Measurements from ENCODE around the gene TMEM252.

Gene TMEM252

DNA sequence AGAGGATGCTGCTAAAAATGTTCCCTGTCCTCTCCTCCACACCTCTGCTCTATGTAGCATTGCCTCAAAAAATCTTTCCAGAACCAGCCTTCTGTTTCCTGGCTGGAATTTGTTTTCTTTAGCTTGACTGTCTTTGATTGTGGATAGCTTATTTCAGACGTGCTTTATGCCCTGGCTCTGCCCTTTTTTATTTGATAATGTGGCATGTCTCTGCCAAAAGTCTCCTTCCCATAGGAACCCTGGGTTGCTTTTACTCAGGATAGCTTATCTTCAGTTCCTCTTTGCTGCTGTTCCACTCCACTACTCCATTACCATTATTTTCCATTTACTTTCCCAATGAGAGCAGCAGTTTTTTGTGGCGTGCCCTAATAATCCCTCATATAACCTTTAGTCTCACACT lies 885 bp upstream of the TMEM252 start:
- no peak for DNase-seq

DNA sequence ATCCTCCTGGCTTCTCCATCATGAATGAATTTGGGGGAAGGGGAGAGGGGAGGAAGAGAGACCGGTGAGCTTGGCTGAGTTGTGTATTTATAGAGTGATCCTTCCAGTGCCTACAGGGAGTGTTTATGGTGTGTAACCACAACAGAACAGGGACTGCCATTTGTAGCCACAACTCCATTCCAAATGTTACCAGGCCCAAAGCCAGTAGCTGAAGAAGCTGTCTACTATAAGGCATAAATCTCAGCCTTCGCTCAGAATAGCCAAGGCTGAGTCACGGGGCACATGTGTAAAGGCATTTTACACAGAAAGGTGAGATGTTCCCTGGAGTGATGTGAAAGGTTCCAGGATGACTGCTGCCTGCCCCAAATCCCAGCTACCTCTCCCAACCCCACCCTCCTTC lies 2.5 kb downstream of the TMEM252 start:
- no peak for DNase-seq

DNA sequence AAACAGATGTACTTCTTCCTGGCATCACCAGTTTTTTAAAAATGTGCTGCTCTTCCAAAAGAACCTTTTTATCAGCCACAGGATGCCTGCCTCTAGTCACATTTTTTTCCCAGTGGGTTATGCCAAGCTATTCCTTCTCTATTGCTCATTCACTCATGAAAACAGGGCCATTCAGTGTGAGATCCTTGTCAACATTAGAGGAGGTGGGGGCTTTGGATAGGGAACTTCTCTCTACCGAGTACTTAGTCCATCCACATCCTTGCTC lies 3.1 kb downstream of the TMEM252 start:
- no peak for DNase-seq

DNA sequence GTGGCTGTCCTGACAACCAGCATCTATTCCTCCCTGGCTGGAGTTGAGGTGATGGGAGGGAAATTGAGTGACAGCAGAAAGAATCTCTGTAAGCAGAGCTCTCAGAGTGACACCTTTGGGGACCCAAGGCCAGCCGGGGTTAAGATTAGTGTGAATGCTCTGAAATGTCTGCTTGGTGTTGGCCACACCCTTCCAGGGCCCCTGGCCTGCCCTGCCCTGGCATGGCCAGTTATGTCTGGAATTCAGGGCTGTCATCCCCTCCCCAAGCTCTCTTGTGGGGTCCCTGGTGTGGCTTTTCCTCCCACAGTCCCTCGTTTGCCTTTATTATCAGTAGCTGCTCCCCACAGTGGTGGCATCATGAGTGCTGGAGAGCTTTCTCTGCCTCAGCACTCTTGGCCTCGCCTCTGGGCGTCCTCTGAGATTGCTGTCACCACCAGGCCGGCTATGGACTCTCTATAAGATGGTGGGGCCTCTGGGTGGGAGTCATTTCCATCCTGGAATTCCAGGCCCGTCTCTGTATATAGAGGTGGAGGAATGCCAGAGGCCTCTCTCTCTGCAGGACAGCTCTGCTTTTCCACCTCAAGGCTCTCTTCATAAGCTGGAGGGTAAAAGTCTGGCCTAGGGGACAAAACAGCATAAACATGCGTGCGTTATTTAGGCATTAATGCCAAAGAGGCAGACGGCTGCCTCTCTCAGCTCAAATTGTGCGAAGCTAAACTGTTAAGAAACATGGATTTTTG lies 3.6 kb downstream of the TMEM252 start:
- no peak for DNase-seq

DNA sequence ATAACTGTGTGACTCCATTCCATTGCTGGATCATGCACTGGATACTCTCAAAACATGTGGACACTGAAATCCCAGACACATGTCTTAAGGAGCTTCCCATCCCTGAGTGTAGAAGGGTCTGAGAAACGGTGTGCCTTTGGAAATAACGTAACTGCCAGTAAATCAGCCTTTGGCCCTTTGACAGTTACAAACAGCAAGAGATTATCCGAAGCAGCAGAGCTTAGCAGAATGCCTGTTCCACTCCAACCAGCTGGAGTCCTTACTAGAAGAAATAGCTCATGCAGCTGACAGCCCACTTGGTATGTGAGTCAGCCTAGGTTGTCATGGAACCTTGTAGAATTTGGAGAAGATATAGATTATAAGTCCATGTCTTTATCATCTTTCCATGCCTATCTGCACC lies 7.0 kb downstream of the TMEM252 start:
- no peak for DNase-seq

DNA sequence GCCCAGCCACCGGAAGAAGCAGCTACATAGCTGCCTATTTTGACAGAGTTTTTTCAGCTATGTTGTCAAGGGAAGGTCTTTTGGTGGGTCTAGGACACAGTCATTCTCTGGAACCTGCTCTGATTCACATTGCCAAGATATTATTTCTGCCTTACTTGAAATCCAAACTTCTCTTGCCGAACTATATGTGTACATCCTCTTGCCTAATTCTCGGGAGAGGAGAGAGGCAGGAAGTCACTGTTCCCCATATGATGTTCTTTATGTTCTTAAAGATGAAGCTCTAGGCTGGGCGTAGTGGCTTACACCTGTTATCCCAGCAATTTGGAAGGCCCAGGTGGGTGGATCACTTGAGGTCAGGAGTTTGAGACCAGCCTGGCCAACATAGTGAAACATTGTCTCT lies 8.6 kb downstream of the TMEM252 start:
- no peak for DNase-seq

DNA sequence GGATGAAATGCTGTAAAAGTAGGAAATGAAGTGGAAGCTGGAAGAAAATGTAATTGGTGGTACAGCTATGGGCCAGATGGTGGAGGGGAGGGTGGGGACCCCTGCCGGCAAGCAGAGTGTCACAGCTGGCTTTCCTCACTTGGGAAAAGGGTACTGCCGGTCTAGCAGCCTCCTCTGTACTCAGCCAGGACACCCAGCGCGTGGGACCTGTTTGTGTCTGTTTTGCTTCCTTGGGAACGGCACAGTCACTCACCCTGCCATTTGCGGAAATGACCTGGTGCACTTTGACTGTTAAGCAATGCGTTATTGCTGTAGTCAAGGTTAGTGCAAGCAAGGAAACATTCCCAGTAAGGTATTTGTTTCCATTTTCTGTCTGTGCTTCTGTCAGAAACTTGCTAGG lies 10.1 kb downstream of the TMEM252 start:
- DNase-seq: no peak

DNA sequence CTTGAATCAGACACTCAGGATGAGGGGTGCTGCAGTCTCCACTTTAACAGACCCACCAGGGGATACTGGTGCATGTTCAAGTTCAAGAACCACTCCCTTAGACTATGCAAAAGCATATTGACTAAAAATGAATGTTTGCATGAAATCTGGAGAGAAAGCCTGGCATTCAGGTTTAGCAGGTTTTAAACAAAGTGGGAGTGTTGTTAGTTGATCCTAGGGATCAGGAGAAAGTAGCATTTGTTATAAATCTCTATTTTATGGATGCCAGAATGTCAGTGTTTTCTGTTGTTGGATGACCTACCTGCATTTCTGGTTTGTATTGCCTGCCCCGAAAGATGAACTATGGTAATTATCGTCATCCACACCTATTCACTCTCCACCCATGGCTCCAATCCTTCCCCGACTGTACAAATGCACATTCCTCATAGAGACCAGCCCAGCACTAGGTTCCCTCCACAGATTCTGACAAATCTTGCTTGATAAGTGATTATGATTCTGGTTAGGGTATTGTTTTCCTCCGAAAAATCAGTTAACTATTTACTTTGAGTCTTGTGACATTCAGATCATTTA lies 17.2 kb downstream of the TMEM252 start:
- DNase-seq: no peak

DNA sequence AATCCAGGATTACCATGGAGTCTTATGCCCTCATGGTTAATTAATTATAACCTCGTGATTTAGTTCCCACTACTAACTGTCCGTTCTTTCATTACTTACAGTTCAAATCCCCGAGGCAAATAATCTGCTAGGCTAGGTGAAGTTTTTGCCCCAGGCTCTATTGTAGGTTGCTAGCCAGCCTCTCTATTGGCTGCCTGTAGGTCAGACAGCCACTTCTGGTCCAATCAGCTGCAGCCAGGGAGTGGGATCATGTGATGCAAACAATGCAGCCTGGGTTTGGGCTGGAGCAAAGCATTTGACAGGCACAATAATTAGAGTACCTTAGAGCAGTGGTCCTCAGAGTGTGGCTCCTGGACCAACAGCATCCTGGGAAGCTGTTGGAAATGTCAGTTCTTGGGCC lies 17.7 kb downstream of the TMEM252 start:
- DNase-seq: no peak

DNA sequence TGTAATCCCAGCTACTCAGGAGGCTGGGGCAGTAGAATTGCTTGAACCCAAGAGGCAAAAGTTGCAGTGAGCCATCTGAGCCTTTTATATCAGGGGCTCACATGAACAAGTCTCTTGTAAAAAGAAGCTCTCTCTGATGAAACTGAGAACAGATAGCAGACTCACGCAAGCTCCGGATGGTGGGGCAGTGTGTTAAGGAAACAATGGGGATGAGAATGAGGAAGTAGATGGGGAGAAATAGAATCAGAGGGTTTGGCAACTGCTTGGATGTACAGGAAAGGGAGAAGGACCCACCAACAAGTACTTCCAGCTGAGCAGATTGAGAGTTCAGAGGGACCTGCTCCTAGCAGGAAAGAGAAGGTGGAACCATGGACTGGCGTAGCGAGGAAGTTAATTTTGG lies 18.6 kb downstream of the TMEM252 start:
- DNase-seq: peak; percentile 45

DNA sequence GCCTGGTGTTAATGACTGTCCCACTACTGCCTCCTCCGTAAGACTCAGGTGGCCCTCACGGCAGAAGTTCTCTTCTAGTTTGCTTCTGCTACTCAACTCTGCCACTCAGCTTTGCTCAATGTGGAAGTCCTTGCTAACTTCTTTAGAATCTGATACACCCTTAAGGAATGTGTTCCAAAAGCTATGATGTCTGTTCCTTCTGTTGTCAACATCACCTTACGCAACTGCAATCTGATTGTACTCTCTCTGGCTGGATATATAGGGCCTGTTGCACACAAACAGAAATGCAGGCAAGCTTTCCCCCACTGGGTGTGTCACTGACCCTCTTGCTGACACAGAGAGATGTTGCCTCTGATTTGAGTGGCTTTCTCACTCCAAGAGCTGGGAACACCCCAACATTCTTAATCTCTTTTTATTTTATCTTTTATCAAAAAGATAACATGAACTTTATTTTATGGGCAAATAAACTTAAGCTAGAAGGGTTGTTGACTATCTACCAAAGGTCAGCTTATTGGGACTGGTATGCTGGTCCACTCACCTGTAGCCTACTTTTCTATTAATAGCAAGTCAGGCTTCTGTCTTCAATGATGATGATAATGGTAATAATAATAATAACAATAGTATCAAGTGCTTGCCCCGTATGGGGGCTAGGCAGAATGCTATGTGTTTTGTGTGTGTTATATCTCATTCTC lies 25.2 kb downstream of the TMEM252 start:
- DNase-seq: no peak

DNA sequence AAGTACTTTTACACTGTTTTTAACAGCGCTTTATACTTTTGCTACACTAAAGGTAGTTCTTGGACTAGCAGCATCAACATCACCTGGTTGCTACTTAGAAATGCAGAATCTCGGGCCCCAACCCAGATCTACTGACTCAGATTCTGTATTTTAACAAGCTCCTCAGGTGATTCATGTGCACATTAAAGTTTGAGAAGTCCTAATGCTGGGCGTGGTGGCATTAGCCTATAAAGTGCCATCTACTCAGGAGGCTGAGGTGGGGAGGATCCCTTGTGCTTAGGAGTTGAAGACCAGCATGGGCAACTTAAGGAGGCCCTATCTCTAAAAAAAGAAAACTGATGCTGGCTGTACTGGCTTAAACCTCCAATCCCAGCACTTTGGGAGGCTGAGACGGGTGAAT lies 26.7 kb downstream of the TMEM252 start:
- DNase-seq: no peak

DNA sequence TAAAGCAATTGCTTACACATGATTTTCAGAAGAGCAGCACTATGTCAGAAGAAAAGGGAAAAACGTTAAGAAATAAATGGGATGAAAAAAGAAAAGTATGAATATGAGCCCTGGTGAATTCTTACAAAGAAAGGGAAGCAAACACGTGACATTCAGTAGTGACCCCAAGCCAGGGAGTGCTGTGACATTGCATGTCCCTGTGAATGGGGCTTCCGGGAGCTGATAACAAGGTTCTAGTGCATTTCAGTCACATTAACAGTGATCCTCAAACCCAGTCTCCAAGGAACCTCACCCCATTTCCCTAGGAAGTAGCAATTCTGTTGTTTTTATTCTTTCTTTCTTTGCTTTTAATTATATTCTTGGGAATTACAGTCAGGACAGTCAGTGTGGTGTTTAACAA lies 27.3 kb downstream of the TMEM252 start:
- DNase-seq: no peak

DNA sequence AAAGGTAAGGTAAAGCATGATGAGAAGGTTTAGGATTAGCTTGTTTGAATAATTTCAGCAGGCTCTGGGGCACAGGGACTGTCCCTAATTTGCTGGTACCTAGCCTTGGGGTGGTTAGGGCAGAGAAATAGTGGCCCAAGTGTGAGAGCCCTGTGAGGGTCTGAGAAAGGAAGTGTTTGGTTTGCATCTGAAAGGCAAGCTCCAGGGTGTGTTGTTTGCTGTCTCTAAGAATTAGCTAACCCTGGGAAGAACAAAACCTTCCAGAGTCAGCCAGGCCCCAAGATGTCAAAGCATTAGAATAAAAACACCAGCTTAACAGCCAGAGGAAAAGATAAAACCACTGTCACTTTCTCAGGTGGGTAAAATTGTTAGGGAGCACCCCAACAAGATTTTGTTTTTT lies 31.0 kb downstream of the TMEM252 start:
- DNase-seq: no peak

DNA sequence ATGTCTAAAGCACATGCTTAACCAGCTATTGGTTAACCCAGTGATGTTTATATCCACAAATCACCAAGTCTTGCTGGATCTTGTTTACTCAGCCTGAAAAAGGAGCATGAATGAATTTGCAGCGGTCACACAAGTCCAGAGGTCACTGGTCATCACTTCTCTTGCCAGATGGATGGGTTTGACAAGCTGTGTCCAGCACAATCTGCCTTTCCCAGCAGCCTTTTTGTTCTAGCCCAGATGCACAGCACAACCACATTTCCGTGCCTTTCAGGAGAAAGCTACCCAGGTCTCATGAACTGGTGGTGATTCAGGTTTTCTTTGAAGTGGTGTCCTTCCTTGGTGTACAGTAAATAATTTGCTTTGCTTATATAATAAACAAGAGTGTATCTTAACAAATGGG lies 32.1 kb downstream of the TMEM252 start:
- no peak for DNase-seq

DNA sequence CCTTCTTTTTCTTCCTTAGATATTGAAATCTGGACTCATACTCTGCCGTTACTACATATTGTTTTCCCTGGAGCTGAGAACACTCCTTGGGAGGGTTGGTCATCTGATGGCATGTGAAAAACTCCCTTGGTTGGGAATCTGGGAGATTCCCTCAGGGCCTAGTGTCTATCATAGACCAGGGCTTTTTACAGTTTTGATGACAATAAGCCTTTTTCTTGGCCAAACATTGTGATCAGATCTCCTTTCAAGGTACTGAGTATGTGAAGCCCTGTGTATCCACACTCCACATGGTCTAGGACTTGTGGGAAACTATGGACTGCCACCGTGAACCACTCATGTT lies 32.9 kb downstream of the TMEM252 start:
- no peak for DNase-seq

DNA sequence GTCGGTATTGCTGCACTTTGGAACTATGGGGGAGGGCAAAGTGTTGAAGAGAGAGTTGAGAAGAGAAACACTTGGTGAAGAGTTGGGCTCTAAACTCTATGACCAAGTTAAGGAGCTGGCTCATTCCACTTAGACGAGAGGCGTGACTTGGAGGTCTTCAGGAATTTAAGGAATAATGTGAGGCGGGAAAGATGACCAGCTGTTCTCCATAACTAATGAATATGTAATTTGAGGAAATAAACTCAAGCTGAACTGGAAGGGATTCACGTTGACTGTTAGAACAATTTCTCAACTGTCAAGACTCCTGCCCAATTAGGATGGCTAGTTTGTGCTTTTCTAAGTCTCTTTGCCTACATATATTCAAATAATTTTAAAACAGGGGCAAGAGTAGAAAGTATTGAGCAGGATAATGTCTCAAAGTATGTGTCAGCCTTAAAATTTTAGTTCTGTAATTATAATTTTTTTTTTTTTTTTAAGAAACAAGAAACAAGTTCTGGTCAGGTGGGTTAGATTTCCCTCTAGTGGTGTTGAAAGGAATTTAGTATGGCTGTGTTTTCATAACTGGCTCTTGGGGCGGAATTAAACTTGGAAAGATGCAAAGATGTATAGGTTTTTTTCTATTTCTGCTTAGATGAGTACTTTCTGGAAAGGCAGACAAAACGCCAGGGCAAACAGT lies 33.4 kb downstream of the TMEM252 start:
- DNase-seq: peak; percentile 61

DNA sequence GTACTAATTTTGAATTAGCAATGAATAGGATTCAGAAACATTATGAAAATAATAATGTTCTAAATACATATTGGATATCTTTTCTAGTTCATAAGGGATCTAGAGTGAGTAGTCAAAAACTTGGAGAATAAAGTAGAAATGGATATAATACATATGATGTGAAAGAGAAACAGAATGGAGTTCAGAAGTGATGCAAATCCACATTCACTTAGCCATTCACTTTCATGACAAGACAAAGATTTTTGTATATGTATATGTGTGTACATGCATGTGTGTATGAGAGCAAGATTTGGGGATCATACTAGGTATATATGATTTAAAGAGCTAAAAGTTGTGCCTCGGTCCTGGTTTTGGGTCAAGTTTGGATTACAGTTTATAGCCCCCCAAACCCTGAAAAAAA lies 34.1 kb downstream of the TMEM252 start:
- no peak for DNase-seq

DNA sequence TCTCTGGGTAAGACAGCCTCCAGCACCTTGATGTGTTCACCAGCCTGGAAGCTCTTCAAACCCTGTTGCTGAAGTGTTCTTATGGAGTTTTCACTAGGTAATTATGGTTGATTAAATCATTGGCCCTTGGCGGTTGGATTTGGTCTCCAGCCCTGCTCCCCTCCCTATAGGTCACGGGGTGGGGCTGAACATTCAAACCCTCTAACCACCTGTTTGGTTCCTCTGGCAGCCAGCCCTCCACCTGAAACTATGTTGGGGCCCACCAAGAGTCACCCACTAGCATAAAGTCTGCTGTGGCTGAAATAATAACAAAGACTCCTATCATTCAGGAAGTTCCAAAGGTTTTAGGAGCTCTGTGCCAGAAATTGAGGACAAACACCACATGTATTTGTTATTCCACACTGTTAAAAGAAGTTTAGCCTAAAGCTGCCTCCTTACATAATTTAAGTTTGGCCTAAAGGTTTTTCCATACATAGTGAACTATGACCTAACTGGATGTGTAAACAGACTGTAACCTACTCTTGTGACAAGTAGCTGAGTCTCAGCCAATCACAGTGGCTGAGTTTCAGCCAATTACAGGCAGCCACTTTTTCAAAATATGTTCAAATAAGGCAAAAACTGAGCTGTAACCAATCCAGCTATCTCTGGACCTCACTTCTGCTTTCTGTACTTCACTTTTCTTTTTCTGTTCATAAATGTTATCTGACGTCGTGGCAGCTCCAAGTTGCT lies 34.8 kb downstream of the TMEM252 start:
- DNase-seq: peak; percentile 38

DNA sequence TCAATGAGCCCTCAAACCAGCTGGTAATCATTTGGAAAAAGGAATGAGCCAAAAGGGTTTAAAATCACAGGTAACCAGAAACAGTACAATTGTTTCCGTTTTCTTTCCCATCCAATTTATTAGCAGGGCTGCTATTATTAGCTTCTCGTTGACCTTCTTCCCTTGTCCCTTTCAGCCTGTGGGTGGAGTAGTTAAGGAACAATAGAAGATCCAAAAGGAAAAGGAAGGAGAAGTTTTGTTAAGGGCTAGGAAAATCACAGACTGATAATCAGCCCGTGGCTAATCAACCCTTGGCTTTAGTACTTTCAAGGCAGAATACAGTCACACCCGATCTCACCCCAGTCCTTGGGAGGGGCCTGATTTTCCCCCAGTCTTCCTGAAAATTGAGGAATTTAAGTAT lies 38.4 kb downstream of the TMEM252 start:
- DNase-seq: no peak

DNA sequence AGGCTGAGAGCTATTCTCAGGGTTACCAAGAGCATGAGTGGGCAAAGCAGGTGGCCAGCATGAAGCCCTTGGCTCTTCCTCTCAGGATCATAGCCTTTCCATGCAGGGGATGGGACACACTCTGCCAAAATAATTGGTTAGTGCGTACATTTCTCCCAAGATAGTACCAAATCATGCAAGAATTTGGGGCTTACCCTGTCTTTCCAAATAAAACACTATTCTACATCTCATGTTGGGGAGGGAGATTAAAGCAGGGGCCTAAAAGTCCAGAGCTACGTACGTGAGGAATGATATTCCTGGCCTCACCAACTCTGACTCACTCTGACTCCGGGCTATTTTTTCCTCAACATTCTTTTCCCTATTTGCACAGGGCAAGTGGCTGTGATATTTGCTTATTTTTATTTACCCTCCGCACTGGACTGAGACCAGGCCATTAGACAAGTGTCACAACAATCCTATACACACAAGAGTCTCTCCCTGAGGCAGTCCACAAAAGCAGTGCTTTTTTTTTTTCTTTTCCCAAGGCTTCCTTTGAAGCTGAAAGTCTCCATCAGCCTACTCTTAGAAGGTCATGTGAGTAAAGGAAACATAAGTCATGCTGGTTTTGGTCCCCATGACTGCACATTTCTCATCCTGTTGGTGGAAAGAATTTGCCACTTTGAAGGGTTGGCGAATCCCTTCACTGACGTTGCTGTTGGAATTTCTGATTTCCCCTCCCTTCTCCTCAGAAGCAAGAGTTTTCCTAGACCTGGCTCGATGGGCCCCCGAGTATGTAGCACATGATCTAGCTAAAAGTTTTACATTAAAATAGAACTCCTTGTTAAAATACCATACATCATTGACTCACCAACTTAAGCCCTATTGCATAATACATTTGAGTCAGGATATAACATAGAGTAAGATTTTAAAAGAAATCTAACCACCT lies 40.0 kb downstream of the TMEM252 start:
- no peak for DNase-seq

DNA sequence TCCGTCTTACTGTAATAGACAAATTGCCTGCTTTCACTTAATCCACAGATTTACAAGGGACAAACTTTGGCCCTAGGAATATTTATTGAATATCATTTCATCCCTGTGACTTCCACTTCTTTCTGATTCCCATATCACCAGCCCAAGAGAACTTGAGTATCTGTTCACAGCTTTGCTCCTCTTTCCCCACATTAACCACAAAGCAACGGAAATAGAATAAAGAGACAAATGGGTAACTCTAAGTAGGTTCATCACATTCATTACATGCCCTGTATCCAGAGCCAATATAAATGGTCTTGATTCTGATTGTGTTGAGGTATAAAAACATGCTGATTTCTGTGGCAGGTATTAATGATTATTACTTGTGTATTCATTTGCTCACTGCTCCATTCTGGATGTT lies 41.9 kb downstream of the TMEM252 start:
- no peak for DNase-seq

DNA sequence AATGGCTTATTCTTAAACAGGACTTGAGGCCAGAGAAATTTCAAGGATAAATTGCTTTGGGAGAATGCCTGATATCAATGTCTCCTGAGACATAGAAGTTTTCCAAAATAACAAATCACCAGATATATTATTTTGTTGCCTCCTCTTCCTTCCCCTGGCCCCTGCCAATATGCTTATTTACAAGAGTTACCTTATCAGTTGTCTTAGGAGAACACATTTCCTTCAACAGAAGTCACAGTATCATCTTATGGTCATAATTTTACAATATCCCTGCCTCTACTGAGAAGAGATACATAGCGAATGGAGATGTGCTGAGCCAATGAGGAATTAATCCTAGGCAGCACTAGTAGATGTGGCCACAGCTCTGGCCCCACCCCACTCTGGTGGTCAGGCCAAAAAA lies 43.1 kb downstream of the TMEM252 start:
- DNase-seq: no peak
